C1 segment of cervical spinal cord (tissue), 14 donors: ENCODE results near the gene SNTN.
"Not testable (repeated sequence)": the region's sequence is repeated elsewhere in the genome, so short reads cannot be mapped to it uniquely, and the experiment has no call there.

Source experiments
- DNase-seq, 14 donors: peaks; one replicate each; lab custom pipeline; 2025; lab: John Stamatoyannopoulos, UW

The SNTN gene

GRCh38 chr3:63652066-63652725, at the start of gene SNTN:
Gene SNTN, plus strand, starts transcription at chr3:63652675. Its CDS starts 13 bp downstream, at chr3:63652688.
- no peak for DNase-seq

GRCh38 chr3:63607716-63608115, 44.8 kb upstream of the SNTN start:
- DNase-seq, result no peak

DNA sequence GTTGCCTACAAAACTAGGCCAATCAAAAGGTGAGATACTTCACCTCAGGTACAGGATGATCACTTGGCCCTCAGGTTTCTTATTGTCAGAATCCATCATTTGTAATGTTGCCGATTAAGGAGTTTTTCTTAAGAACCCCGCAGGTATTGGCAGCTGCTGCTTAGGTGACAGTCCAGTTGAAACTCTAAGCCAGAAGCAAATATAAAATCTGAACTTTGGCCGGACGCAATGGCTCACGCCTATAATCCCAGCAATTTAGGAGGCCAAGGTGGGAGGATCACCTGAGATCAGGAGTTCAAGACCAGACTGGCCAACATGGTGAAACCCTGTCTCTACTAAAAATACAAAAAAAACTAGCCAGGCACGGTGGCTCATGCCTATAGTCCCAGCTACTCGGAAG, 43.1 kb upstream of the SNTN start:
- DNase-seq, result no peak

GRCh38 chr3:63609834-63610233, 42.6 kb upstream of the SNTN start:
- no peak for DNase-seq

GRCh38 chr3:63611382-63611781, 41.1 kb upstream of the SNTN start:
- DNase-seq, result no peak

- no peak for DNase-seq
These were observed 38.9 kb upstream of the SNTN start for GRCh38 chr3:63613561-63613960.

- no peak for DNase-seq
These were observed 35.1 kb upstream of the SNTN start for GRCh38 chr3:63617391-63617790.

DNA sequence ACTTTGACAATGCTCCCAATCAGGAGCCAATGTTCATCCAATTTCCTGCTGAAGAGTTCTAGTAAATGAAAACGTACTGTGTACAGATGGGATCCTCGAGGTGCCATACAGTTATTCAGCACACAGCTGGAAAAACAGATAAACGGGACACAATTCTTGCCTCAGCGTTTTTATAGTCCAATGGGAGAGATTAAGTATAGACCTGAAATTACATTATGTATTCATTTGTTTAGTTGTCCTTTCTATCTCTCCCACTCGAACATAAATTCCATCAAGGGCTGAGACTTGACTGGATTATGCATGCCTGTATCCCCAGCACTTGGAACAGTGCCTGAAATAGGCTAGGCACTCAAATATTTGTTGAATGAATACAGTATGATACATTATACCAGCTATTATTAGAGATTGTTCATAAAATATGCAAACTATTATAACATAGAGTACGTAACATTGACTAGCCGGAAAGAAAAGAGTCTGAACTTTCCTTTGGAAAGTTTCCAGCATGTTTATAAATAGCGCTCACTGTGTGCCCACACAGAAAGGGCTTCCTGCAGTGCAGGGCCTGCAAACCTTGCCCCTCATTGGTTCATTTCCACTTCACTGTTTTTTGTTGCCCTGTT, 27.4 kb upstream of the SNTN start:
- no peak for DNase-seq

- DNase-seq, result no peak
These were observed 20.8 kb upstream of the SNTN start for GRCh38 chr3:63631670-63632069.

DNA sequence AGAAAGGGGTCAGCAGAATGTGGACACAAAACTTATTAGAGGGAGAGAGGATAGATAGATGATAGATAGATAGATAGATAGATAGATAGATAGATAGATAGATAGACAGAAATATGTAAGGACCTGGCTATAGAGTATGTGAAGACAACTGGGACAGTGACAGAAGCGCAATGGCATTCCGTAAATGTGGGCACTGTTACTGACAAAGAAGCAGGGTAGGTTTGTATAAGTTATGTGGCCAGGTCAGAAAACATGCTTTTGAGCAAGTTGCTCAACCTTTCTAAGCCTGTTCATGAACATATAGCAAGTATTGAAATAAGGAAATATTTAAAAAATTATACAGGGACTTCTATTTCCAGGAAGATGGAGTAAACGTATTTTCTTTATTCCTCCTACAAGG, 17.3 kb upstream of the SNTN start:
- no peak for DNase-seq

DNA sequence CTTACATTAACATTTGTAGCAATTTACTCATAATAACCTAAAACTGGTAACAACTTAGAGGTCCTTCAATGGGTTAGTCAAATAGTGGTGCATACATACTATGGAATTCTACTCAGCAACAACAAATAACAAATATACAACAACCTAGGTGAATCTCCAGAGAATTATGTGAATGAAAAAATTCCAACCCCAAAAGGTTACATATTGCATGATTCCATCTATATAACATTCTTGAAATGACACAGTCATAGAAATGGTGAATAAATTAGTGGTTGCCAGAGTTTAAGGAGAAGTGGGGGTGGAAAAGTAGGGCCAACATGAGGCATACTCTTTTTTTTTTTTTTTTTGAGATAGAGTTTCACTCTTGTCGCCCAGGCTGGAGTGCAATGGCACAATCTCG, 12.7 kb upstream of the SNTN start:
- no peak for DNase-seq

DNA sequence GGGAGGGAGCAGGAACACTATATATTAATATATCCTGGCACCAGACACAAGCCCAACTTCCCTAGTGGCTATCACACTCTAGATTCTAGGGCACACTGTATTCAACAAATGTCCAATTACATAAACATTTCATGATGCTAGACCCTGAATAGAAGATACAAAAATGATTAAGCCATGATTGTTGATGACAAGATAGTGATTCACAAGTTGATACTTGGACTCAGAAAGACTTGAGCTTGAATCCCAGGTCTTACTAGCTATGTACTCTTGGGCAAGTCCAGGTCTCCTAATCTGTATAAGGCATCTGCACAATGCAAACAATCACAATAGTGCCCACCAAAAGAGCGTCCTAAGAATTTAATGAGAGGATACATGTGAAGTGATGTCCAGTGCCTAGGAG, 10.0 kb upstream of the SNTN start:
- DNase-seq, result no peak

GRCh38 chr3:63644212-63644797, 8.2 kb upstream of the SNTN start:
- no peak for DNase-seq

DNA sequence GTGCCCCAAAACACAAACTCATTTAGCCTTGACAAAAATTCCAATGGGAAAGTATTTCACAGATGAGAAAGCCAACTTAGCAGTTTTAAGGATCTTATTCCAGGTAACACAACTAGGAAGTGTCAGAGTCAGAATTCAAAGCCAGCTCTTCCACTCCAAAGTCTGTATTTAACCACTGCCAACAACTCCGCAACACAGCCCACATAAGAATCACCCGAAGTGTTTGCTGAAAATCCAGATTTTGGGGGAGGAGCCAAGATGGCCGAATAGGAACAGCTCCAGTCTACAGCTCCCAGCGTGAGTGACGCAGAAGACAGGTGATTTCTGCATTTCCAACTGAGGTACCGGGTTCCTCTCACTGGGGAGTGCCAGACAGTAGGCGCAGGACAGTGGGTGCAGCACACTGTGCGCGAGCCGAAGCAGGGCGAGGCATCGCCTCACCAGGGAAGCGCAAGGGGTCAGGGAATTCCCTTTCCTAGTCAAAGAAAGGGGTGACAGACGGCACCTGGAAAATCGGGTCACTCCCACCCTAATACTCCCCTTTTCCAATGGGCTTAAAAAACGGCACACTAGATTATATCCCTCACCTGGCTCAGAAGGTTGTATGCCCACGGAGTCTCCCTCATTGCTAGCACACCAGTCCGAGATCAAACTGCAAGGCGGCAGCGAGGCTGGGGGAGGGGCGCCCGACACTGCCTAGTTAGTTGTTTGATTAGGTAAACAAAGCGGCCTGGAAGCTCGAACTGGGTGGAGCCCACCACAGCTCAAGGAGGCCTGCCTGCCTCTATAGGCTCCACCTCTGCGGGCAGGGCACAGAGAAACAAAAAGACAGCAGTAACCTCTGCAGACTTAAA, 7.3 kb upstream of the SNTN start:
- DNase-seq, result not testable (repeated sequence)

DNA sequence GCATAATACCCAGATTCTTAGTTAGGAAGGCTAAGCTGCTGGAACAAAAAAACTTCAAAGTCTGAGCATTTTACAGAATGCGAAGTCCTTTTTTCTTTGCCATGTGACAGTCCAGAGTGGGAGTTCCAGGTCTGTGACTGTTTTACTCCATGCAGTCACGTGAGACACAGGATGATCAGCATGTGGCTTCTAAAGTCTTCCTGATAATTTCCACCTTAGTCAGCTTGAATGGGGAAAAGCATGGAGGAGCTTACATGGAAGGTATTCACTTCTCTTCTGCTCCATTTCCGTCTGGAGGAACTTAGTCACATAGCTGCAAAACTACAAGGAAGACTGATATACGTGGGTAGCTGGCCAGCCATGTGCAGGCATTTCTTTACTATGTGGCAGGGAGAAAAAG, 1.7 kb downstream of the SNTN start:
- no peak for DNase-seq

GRCh38 chr3:63654931-63655330, 2.5 kb downstream of the SNTN start:
- DNase-seq, result no peak

GRCh38 chr3:63655519-63655918, 3.0 kb downstream of the SNTN start:
- no peak for DNase-seq

DNA sequence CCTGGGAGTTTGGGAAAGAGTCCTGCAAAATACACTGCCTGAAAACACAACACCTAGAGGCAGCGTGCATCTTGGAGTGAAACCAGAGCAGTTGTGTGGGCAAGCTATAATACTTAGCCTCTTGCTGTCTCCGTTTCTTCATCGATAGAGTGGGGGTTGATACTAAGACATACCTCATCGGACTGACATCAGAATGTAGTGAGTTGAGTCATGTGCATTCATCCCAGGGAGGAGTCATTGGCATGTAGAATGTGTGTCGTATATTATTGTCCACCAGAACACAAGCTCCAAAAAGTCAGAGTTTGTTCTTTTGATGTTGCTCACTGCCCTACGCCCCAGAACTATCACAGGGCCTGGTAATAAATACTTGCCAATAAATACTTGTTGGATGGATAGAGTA, 4.3 kb downstream of the SNTN start:
- no peak for DNase-seq

DNA sequence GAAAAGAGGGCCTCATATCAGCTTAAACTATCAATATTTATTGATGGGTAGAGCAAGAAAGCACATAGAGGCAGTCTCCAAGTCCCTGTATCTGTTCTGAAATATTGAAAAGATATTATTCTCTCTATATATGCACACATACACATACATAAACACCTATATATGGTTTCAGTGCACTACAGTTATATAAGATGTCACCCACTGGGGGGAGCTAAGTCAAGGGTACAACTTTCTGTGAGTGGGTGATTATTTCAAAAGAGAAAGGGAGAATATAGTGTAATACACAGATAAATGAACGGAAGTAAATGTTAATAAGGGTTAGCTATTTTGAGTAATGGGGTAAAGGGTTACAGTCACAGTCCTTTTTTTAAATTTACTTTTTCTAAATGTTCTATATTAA, 8.8 kb downstream of the SNTN start:
- DNase-seq, result no peak

- no peak for DNase-seq
These were observed 9.5 kb downstream of the SNTN start for GRCh38 chr3:63662011-63662410.

DNA sequence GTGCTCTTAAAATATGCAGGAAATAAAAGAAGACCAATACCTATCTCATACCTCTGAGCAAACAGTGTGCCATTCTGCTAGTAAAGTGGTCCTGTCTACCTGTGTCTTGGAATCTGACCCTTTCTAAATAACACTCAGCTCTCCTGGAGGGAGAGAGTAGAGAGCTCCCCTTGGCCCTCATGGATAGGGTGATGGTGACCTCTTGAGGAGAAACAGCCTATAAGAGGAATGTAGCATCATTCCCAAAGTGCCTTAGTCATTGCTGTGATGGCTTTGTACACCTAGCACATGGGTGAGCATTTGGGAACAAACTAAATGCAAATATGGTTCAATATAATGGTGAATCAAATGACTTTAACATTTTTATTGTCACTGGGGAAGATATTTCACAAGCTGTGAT, 10.0 kb downstream of the SNTN start:
- DNase-seq, result no peak

DNA sequence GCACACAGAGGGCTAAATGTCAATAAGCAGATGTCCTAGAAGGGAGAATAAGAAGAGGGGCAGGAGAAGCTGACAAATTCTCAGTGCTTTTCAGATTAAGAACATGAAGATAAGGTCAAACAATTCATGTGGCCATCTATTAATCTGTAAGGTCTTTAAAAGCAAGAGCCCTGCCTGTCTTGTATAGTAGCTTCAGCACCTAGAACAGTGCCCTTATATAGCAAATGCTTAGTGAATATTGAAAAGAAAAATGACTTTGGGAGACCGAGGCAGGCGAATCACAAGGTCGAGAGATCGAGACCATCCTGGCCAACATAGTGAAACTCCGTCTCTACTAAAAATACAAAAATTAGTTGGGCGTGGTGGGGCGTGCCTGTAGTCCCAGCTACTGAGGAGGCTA, 18.1 kb downstream of the SNTN start:
- no peak for DNase-seq
